Pancreas (tissue), 10 donors: Measurements from ENCODE around the gene PHETA1. TPM values are rescaled to one million over a fixed set of nuclear protein-coding genes. Genes with fewer than 3 reads are reported as not detected.

Source experiments
- ATAC-seq, 4 donors: fragments of 200-7000 bp; cut with Tn5 transposase; one replicate each; pipeline versions ENCODE4 v1.8.0 to v1.9.1; 2020; ENCODE audit warnings: mild to moderate bottlenecking in 4 of 4, moderate library complexity in 4 of 4
- DNase-seq, 6 donors: peaks; one replicate each; pipeline ENCODE4 v3.0.0-alpha.2; 2020
- FAIRE-seq: peaks from 2 replicates; lab custom pipeline; 2012; peaks lifted over from hg19 to GRCh38; lab: Jason Lieb, UNC
- H3K27ac ChIP-seq, 4 donors: fragments of 200-600 bp; sonication (generic); 1 replicate in 3 of 4; 2 replicates in 1 of 4; pipeline versions ENCODE4 v1.5.0 to v1.8.0; 2020
- H3K27me3 ChIP-seq, 4 donors: fragments of 200-600 bp; one replicate each; pipeline ENCODE4 v1.8.0; 2021
- H3K36me3 ChIP-seq, 3 donors: fragments of 200-600 bp; sonication (generic) in 1 of 3; one replicate each; pipeline versions ENCODE4 v1.5.0 to v1.8.0; 2020 to 2021
- H3K4me1 ChIP-seq, 3 donors: fragments of 200-600 bp; one replicate each; pipeline ENCODE4 v1.8.0; 2021
- H3K4me3 ChIP-seq, 4 donors: fragments of 200-600 bp; sonication (generic) in 2 of 4; one replicate each; pipeline versions ENCODE4 v1.5.0 to v1.8.0; 2020 to 2021
- H3K9me3 ChIP-seq, 4 donors: fragments of 200-600 bp; one replicate each; pipeline ENCODE4 v1.8.0; 2021
- CTCF ChIP-seq, 4 donors: fragments of 200-600 bp; sonication (generic) in 3 of 4; IDR thresholded peaks; one replicate each; pipeline versions ENCODE4 v1.5.0 to v1.8.0; 2021; ENCODE audit warnings: antibody characterized with exemption in 4 of 4
- WGBS, 2 donors: extraction: QIAGEN DNeasy Blood & Tissue Kit; methylation state at CpG; one replicate each; pipeline ENCODE4 v1.1.7; 2013; 5-methylcytosine and 5-hydroxymethylcytosine counted together
- intact Hi-C, 3 donors: fragments of 100-400 bp; cut with DNase I; formaldehyde crosslinking; loops; one replicate each; pipeline versions ENCODE4 v1.11.1 to v1.14.2; 2022
- polyA plus RNA-seq, 2 donors: library from polyadenylated mRNA; stranded (reverse); fragments of 200-250 nt; gene quantifications; one replicate each; pipeline ENCODE4 v1.2.3, GENCODE V29; 2013
- total RNA-seq, 6 donors: library from RNA; stranded (reverse); fragmentation: NEBNext Ultra II Directional in 4 of 6; extraction: Animal tissue kit (Norgen Biotek cat#: 25700) in 4 of 6; gene quantifications; one replicate each; pipeline versions ENCODE4 v1.2.1 to v1.2.4, GENCODE V29; 2021 to 2023
- donor health status: healthy with polysubstance abuse.
- donor health status: DM: no; HTN: no; CAD: no; lungs with moderate emphysema.
- donor health status: DM: no; HTN: no; CAD: no.
- donor health status: control.
- donor health status: control.
- donor health status: Bipolar disorder and iron deficiency.
- donor health status: DM: yes; HTN: yes; CAD: no.
- donor health status: DM: no; HTN: no; CAD: no.
- donor health status: DM: no; HTN: no; CAD: no.
- donor health status: DM: yes; HTN: yes; CAD: no.

Gene PHETA1
- total and polyA plus RNA-seq, 8 donors: 11.2 to 25.3 (median 18.6) TPM

GRCh38 chr12:111411185-111411764 is 42.4 kb upstream of the PHETA1 start:
- Histone ChIP-seq H3K4me1 (peaks cover 4 to 33% (median 15%) of the 10 kb centered on the region in 3 donors), H3K4me3 (no peak overlapping the region), H3K27ac (peak overlapping the region in 2 of 4 donors; percentile 53 to 69), H3K9me3 (no peaks in the 10 kb centered on the region), H3K36me3 (no peaks in the 10 kb centered on the region), H3K27me3 (no peaks in the 10 kb centered on the region)
- peak in 3 of 4 donors; percentile 10 to 38 (median 21) for ATAC-seq
- 66 to 74% methylated on average over 8 of the region's 8 CpGs for WGBS, 2 donors
- TF ChIP-seq CTCF (IDR thresholded peaks at IDR 0.05): no peak
- intact Hi-C loops: no loop called here
- no peak for FAIRE-seq
- no peak for DNase-seq

DNA sequence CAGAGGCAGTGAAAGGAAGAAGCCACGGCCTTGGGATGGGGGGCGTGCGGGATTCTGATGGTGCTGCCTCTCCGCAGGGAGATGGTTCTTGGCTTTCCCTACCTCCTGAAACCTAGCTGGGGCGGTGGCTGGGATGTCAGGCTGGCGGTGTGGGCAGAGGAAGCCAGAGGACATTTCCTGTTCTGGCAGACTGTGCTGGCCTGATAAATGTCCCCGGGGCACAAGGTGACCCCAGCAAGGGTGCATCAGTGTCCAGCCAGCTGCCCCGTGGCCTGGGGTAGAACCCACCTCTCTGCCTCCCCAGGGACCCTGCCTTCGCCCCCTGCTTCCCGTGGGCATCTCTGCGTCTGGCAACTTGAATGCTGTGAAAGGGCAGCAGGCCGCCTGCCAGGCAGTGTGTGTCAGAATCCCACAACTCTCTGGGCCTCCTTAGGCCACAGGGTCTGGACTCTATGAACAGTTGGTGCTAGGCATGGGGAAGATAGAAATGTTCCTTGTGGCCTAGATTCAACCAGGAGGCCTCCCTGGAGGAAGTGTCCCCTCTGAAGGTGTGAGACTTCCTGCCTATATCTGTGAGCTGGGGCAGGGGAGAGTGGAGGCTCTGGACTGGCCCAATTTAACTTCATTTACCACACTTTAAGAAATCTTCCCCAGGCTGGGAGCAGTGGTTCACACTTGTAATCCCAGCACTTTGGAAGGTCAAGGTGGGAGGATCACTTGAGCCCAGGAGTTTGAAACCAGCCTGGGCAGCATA is 41.7 kb upstream of the PHETA1 start:
- DNase-seq: peak in 1 of 6 donors; percentile 74
- 71 to 80% methylated on average over 12 of the region's 12 CpGs for WGBS, 2 donors
- intact Hi-C loops: no loop called here
- no peak for TF ChIP-seq CTCF (IDR thresholded peaks at IDR 0.05)
- Histone ChIP-seq H3K9me3 (no peaks in the 10 kb centered on the region), H3K36me3 (no peaks in the 10 kb centered on the region), H3K27ac (peak overlapping the region; percentile 22 to 69 (median 43)), H3K4me1 (peaks cover 4 to 33% (median 15%) of the 10 kb centered on the region in 3 donors), H3K4me3 (no peak overlapping the region), H3K27me3 (no peaks in the 10 kb centered on the region)
- FAIRE-seq: no peak
- ATAC-seq: no peak

DNA sequence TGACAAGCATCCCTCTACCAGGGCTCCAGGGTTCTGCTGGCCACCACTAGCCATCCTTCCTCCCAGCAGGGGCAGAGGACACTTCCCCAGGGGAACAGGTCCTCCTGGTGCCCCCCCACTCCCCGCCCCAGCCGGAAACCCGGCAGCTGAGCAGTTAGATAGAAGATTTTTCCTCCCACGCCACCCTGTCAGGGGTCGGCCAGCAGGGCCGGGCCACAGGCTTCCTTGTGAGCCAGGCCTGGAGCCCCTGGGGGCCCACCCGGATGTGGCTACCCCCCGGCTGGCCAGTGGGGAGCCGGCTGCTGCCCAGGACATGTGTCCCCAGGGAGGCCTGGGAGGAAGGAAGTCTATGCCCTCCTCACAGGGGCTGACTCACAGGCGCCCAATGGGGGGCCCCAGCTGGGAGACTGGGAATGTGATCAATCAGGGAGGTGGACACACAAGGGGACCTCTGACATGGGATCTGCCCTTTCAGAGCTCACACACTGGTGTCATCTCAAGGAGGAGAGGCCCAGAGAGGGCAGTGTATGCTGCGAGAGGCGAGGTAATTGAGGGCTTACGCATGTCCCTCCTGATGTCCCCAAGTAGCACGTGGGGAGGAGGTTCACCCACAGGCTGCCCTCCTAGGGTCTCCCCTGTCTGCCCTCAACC is 41.0 kb upstream of the PHETA1 start:
- Histone ChIP-seq H3K4me1 (peaks cover 4 to 35% (median 15%) of the 10 kb centered on the region in 3 donors), H3K4me3 (peak overlapping the region in 1 of 4 donors; percentile 92), H3K9me3 (no peaks in the 10 kb centered on the region), H3K36me3 (no peaks in the 10 kb centered on the region), H3K27me3 (no peaks in the 10 kb centered on the region), H3K27ac (peak overlapping the region; percentile 22 to 69 (median 43))
- peak in 4 of 6 donors; percentile 36 to 76 (median 64) for DNase-seq
- no peak for FAIRE-seq
- 54 to 62% methylated on average over 12 to 14 of the region's 14 CpGs for WGBS, 2 donors
- intact Hi-C loops: no loop called here
- ATAC-seq: no peak
- TF ChIP-seq CTCF (IDR thresholded peaks at IDR 0.05): no peak

DNA sequence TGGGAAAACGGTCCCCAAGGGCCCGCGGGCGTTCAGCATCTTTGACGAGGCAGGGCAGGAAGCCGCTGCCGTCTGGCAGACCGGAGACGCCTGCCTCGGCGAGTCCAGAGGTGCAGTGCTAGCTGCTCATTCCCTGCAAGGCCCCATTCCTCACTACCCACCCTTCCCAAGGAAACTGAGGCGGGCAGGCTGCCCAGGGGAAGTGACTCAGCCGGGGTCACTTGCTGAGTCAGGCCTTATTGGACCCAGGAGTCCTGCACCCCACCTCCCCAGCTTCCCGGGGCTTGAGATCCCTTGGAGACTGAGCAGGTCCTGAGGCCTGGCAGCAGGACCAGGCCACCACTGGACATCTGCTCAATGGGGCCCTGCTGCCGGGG is 40.5 kb upstream of the PHETA1 start:
- DNase-seq (no peak), FAIRE-seq (no peak), ATAC-seq (no peak)
- Histone ChIP-seq H3K36me3 (no peaks in the 10 kb centered on the region), H3K9me3 (no peaks in the 10 kb centered on the region), H3K4me1 (peaks cover 4 to 39% (median 15%) of the 10 kb centered on the region in 3 donors), H3K27me3 (no peaks in the 10 kb centered on the region), H3K27ac (peak overlapping the region; percentile 22 to 69 (median 43)), H3K4me3 (peak overlapping the region in 1 of 4 donors; percentile 92)
- TF ChIP-seq CTCF (IDR thresholded peaks at IDR 0.05): no peak
- WGBS, 2 donors: 71 to 72% methylated on average over 15 of the region's 15 CpGs
- intact Hi-C loops: no loop called here
